ENCODE data around the gene GRK7.
"Not testable (repeated sequence)": the region's sequence is repeated elsewhere in the genome, so short reads cannot be mapped to it uniquely, and the experiment has no call there.

The GRK7 gene

GRCh38 chr3:141746962-141747361 is 16.2 kb upstream of the GRK7 start:
- no peak overlapping the region for H3K4me3 ChIP-seq (ENCODE audit: low read length)
- peak; percentile 17 for DNase-seq (ENCODE audit: low read depth, low spot score)

GRCh38 chr3:141753399-141753798 is 9.8 kb upstream of the GRK7 start:
- no peak overlapping the region for H3K4me3 ChIP-seq (ENCODE audit: low read length)
- DNase-seq (ENCODE audit: low read depth, low spot score) = no peak

- no peak overlapping the region for H3K4me3 ChIP-seq (ENCODE audit: low read length)
- DNase-seq (ENCODE audit: low read depth, low spot score) = no peak
Measured at GRCh38 chr3:141754032-141754431, 9.2 kb upstream of the GRK7 start.

GRCh38 chr3:141762552-141762951 is 656 bp upstream of the GRK7 start:
- H3K4me3 ChIP-seq (ENCODE audit: low read length); DNase-seq (ENCODE audit: low read depth, low spot score): not testable (repeated sequence)

- H3K4me3 ChIP-seq (ENCODE audit: low read length) = no peak overlapping the region
- no peak for DNase-seq (ENCODE audit: low read depth, low spot score)
Measured at GRCh38 chr3:141764045-141764444, 837 bp downstream of the GRK7 start.

GRCh38 chr3:141764465-141764864 is 1.3 kb downstream of the GRK7 start:
- DNase-seq (ENCODE audit: low read depth, low spot score) = no peak

GRCh38 chr3:141764986-141765385 is 1.8 kb downstream of the GRK7 start:
- no peak for DNase-seq (ENCODE audit: low read depth, low spot score)
- H3K4me3 ChIP-seq (ENCODE audit: low read length) = no peak overlapping the region

More at GRCh38 chr3:141764465-141764864, 1.3 kb downstream of the GRK7 start:
- H3K4me3 ChIP-seq (ENCODE audit: low read length) = no peak overlapping the region

GRCh38 chr3:141767066-141767465 is 3.9 kb downstream of the GRK7 start:
- no peak overlapping the region for H3K4me3 ChIP-seq (ENCODE audit: low read length)
- no peak for DNase-seq (ENCODE audit: low read depth, low spot score)

GRCh38 chr3:141769221-141769894 is 6.2 kb downstream of the GRK7 start:
- DNase-seq (ENCODE audit: low read depth, low spot score) = no peak
- no peak overlapping the region for H3K4me3 ChIP-seq (ENCODE audit: low read length)

- no peak overlapping the region for H3K4me3 ChIP-seq (ENCODE audit: low read length)
- DNase-seq (ENCODE audit: low read depth, low spot score) = no peak
Measured at GRCh38 chr3:141773676-141774075, 10.5 kb downstream of the GRK7 start.

- DNase-seq (ENCODE audit: low read depth, low spot score) = no peak
- no peak overlapping the region for H3K4me3 ChIP-seq (ENCODE audit: low read length)
Measured at GRCh38 chr3:141776376-141776775, 13.2 kb downstream of the GRK7 start.

GRCh38 chr3:141776885-141777284 is 13.7 kb downstream of the GRK7 start:
- no peak for DNase-seq (ENCODE audit: low read depth, low spot score)
- H3K4me3 ChIP-seq (ENCODE audit: low read length) = no peak overlapping the region

GRCh38 chr3:141777957-141778813 is 15.0 kb downstream of the GRK7 start:
- DNase-seq (ENCODE audit: low read depth, low spot score) = no peak
- H3K4me3 ChIP-seq (ENCODE audit: low read length) = no peak overlapping the region

- DNase-seq (ENCODE audit: low read depth, low spot score) = no peak
- no peak overlapping the region for H3K4me3 ChIP-seq (ENCODE audit: low read length)
Measured at GRCh38 chr3:141779667-141780066, 16.5 kb downstream of the GRK7 start.

GRCh38 chr3:141782386-141782932 is 19.3 kb downstream of the GRK7 start:
- no peak for DNase-seq (ENCODE audit: low read depth, low spot score)
- no peak overlapping the region for H3K4me3 ChIP-seq (ENCODE audit: low read length)

GRCh38 chr3:141783632-141784031 is 20.4 kb downstream of the GRK7 start:
- no peak overlapping the region for H3K4me3 ChIP-seq (ENCODE audit: low read length)
- no peak for DNase-seq (ENCODE audit: low read depth, low spot score)

GRCh38 chr3:141784096-141784495 is 20.9 kb downstream of the GRK7 start:
- no peak for DNase-seq (ENCODE audit: low read depth, low spot score)

GRCh38 chr3:141784531-141784930 is 21.3 kb downstream of the GRK7 start:
- no peak overlapping the region for H3K4me3 ChIP-seq (ENCODE audit: low read length)
- no peak for DNase-seq (ENCODE audit: low read depth, low spot score)

More at GRCh38 chr3:141784096-141784495, 20.9 kb downstream of the GRK7 start:
- no peak overlapping the region for H3K4me3 ChIP-seq (ENCODE audit: low read length)

GRCh38 chr3:141788149-141788548 is 24.9 kb downstream of the GRK7 start:
- DNase-seq (ENCODE audit: low read depth, low spot score) = no peak
- no peak overlapping the region for H3K4me3 ChIP-seq (ENCODE audit: low read length)

GRCh38 chr3:141788750-141789149 is 25.5 kb downstream of the GRK7 start:
- DNase-seq (ENCODE audit: low read depth, low spot score); H3K4me3 ChIP-seq (ENCODE audit: low read length): not testable (repeated sequence)
